HCT116 (cell line): ENCODE data around the gene CALML3. TPM values are rescaled to one million over a fixed set of nuclear protein-coding genes. Genes with fewer than 3 reads are reported as not detected.
A peak's percentile ranks its signal among the peaks of the same experiment; 100 is the strongest.

Experiments used
- ATAC-seq: fragments of 200-7000 bp; cut with Tn5 transposase; 2 replicates; pipeline ENCODE4 v1.9.1; 2020; ENCODE audit warnings: mild to moderate bottlenecking, moderate library complexity
- BruUV-seq: library from RNA; stranded (reverse); fragments of 400-500 nt; replicated peaks from 2 replicates; lab custom pipeline; 2021; lab: Mats Ljungman, UMichigan
- CTCF ChIA-PET: fragments of 300-600 bp; sonication (Branson Sonifier 250); formaldehyde crosslinking; loops from one replicate; lab custom pipeline; 2021; ENCODE audit warnings: antibody characterized with exemption; lab: Charles Lee
- POLR2A ChIA-PET: fragments of 300-600, 350-600 bp; sonication (Branson Sonifier 250); formaldehyde crosslinking; loops from one replicate; lab custom pipeline; 2021; ENCODE audit warnings: antibody characterized with exemption; lab: Charles Lee
- RAD21 ChIA-PET, 2 experiments: fragments of 300-600 bp; sonication (Branson Sonifier 250); formaldehyde crosslinking; loops; one replicate each; lab custom pipeline; 2023; ENCODE audit warnings: low total read pairs in 2 of 2; ENCODE audit not compliant: uncharacterized antibody in 2 of 2, unreplicated experiment in 2 of 2, low non-redundant PET in 1 of 2; lab: Charles Lee
- DNase-seq: peaks from one replicate; pipeline ENCODE4 v3.0.0-alpha.2; 2010; ENCODE audit warnings: low read depth, low spot score
- H2AFZ ChIP-seq: fragments of 200-600 bp; shearing (Covaris generic), sonication (generic); 2 replicates; pipeline ENCODE4 v1.6.1; 2017; ENCODE audit warnings: low read depth, mixed run types, mixed read lengths, antibody characterized with exemption, low read length; ENCODE audit not compliant: poor library complexity, severe bottlenecking
- H3K27ac ChIP-seq: 2 replicates; pipeline ENCODE4 v1.5.1; 2012; ENCODE audit warnings: low read depth, low read length
- H3K27me3 ChIP-seq: fragments of 200-600 bp; sonication (generic); 2 replicates; pipeline ENCODE4 v1.6.1; 2016; ENCODE audit warnings: mixed run types, low read length, mixed read lengths; ENCODE audit not compliant: insufficient read depth
- H3K36me3 ChIP-seq, 2 experiments: fragments of 200-500 bp in 1 of 2; fragments of 200-600 bp in 1 of 2; sonication (Bioruptor generic) in 1 of 2; sonication (generic) in 1 of 2; 2 replicates each; pipeline versions ENCODE4 v1.5.1 to v1.6.1; 2014 to 2016; ENCODE audit warnings: low read length in 2 of 2, inconsistent platforms in 1 of 2, mixed read lengths in 1 of 2, mixed run types in 1 of 2; ENCODE audit not compliant: insufficient read depth in 2 of 2, control insufficient read depth in 1 of 2
- H3K4me1 ChIP-seq, 2 experiments: fragments of 200-600 bp in 1 of 2; sonication (generic) in 1 of 2; 2 replicates each; pipeline versions ENCODE4 v1.5.1 to v1.6.1; 2012 to 2017; ENCODE audit warnings: low read length in 2 of 2, inconsistent platforms in 1 of 2, mild to moderate bottlenecking in 1 of 2, mixed read lengths in 1 of 2, mixed run types in 1 of 2, moderate library complexity in 1 of 2; ENCODE audit not compliant: insufficient read depth in 2 of 2, control insufficient read depth in 1 of 2
- H3K4me2 ChIP-seq: fragments of 200-600 bp; sonication (generic); 2 replicates; pipeline ENCODE4 v1.6.1; 2017; ENCODE audit warnings: mixed run types, low read length, mixed read lengths
- H3K4me3 ChIP-seq, 2 experiments: fragments of 200-600 bp in 1 of 2; sonication (generic) in 1 of 2; replicated peaks in 1 of 2; 2 replicates each; pipeline ENCODE4 v1.5.1; 2011 to 2016; ENCODE audit warnings: low read length in 2 of 2, control low read depth in 1 of 2, low read depth in 1 of 2, mild to moderate bottlenecking in 1 of 2, mixed read lengths in 1 of 2, mixed run types in 1 of 2
- H3K79me2 ChIP-seq: fragments of 200-600 bp; sonication (generic); 2 replicates; pipeline ENCODE4 v1.6.1; 2017; ENCODE audit warnings: mild to moderate bottlenecking, mixed run types, low read length, moderate library complexity, mixed read lengths; ENCODE audit not compliant: insufficient read depth
- H3K9ac ChIP-seq: fragments of 200-600 bp; sonication (generic); 2 replicates; pipeline ENCODE4 v1.6.1; 2016; ENCODE audit warnings: low read length, mixed read lengths
- H3K9me2 ChIP-seq: fragments of 200-600 bp; sonication (generic), shearing (Covaris generic); 2 replicates; pipeline ENCODE4 v1.6.1; 2017; ENCODE audit warnings: mixed run types, mild to moderate bottlenecking, moderate library complexity; ENCODE audit not compliant: insufficient read depth
- H3K9me3 ChIP-seq, 2 experiments: fragments of 200-500 bp in 1 of 2; fragments of 200-600 bp in 1 of 2; sonication (Bioruptor generic) in 1 of 2; sonication (generic) in 1 of 2; 2 replicates each; pipeline ENCODE4 v1.6.1; 2014 to 2017; ENCODE audit warnings: low read length in 2 of 2, mixed read lengths in 2 of 2, inconsistent platforms in 1 of 2, low read depth in 1 of 2, mild to moderate bottlenecking in 1 of 2, mixed run types in 1 of 2, moderate library complexity in 1 of 2; ENCODE audit not compliant: control insufficient read depth in 1 of 2, insufficient read depth in 1 of 2
- H4K20me1 ChIP-seq: fragments of 200-600 bp; sonication (generic), shearing (Covaris generic); 2 replicates; pipeline ENCODE4 v1.6.1; 2017; ENCODE audit warnings: mixed run types, mild to moderate bottlenecking, moderate library complexity; ENCODE audit not compliant: insufficient read depth
- CEBPB ChIP-seq: IDR thresholded peaks from 2 replicates; pipeline ENCODE4 v1.6.1; 2012; ENCODE audit warnings: low read depth
- EGR1 ChIP-seq: IDR thresholded peaks from 2 replicates; pipeline ENCODE4 v1.6.1; 2012; ENCODE audit warnings: low read depth
- ELF1 ChIP-seq: IDR thresholded peaks from 2 replicates; pipeline ENCODE4 v1.6.1; 2012; ENCODE audit warnings: low read depth, borderline replicate concordance
- EZH2 ChIP-seq: fragments of 200-600 bp; sonication (generic); IDR thresholded peaks from 2 replicates; pipeline ENCODE4 v1.6.1; 2017; ENCODE audit warnings: antibody characterized with exemption, mixed run types
- EZH2phosphoT487 ChIP-seq: fragments of 200-600 bp; IDR thresholded peaks from 2 replicates; pipeline ENCODE4 v1.6.1; 2018; ENCODE audit warnings: antibody characterized with exemption, borderline replicate concordance
- FOSL1 ChIP-seq: IDR thresholded peaks from 2 replicates; pipeline ENCODE4 v1.6.1; 2012; ENCODE audit warnings: low read depth
- MAX ChIP-seq: IDR thresholded peaks from 2 replicates; pipeline ENCODE4 v1.6.1; 2012
- POLR2A ChIP-seq: IDR thresholded peaks from 2 replicates; pipeline ENCODE4 v1.7.0; 2011; ENCODE audit warnings: borderline replicate concordance; ENCODE audit not compliant: insufficient read depth, insufficient read length; ENCODE audit errors: extremely low read depth
- REST ChIP-seq: IDR thresholded peaks from 2 replicates; pipeline ENCODE4 v1.6.1; 2012; ENCODE audit warnings: low read depth
- SIN3A ChIP-seq: IDR thresholded peaks from 2 replicates; pipeline ENCODE4 v1.6.1; 2012; ENCODE audit warnings: low read depth
- SP1 ChIP-seq: IDR thresholded peaks from 2 replicates; pipeline ENCODE4 v1.6.1; 2012; ENCODE audit warnings: low read depth
- SRF ChIP-seq: IDR thresholded peaks from 2 replicates; pipeline ENCODE4 v1.6.1; 2012; ENCODE audit warnings: low read depth
- ZBTB33 ChIP-seq: IDR thresholded peaks from 2 replicates; pipeline ENCODE4 v1.6.1; 2011; ENCODE audit warnings: mild to moderate bottlenecking, low read length, moderate library complexity; ENCODE audit not compliant: insufficient replicate concordance; ENCODE audit errors: extremely low read depth
- ZFX ChIP-seq: fragments of 450-650 bp; IDR thresholded peaks from 2 replicates; pipeline ENCODE4 v1.6.1; 2017
- intact Hi-C: fragments of 100-400 bp; cut with micrococcal nuclease; formaldehyde crosslinking; loops from 2 replicates; pipeline ENCODE4 v1.10.0; 2022
- total RNA-seq: library from RNA; stranded (reverse); gene quantifications from one replicate; pipeline ENCODE4 v1.2.1, GENCODE V29; 2021; ENCODE audit not compliant: unreplicated experiment
- TF ChIP-seq, protein P1 (sequence below): IDR thresholded peaks from 2 replicates; pipeline ENCODE4 v1.6.1; 2012
- TF ChIP-seq, protein P2 (sequence below), 3 experiments: fragments of 200-600 bp in 1 of 3; sonication (generic) in 1 of 3; IDR thresholded peaks in 2 of 3; conservative IDR thresholded peaks in 1 of 3; 2 replicates each; pipeline ENCODE4 v1.5.1; 2012 to 2017; ENCODE audit warnings: low read depth in 2 of 3, low read length in 2 of 3, antibody characterized with exemption in 1 of 3, borderline replicate concordance in 1 of 3, control low read depth in 1 of 3, mild to moderate bottlenecking in 1 of 3, mixed read lengths in 1 of 3, mixed run types in 1 of 3, moderate library complexity in 1 of 3; ENCODE audit not compliant: insufficient read depth in 1 of 3

Gene CALML3
- total RNA-seq, 1 experiment from 2014 or later, result not detected

- no peak for TF ChIP-seq ZBTB33
- no peak for TF ChIP-seq SRF
- TF ChIP-seq SIN3A, result no peak
- TF ChIP-seq, protein P1, sequence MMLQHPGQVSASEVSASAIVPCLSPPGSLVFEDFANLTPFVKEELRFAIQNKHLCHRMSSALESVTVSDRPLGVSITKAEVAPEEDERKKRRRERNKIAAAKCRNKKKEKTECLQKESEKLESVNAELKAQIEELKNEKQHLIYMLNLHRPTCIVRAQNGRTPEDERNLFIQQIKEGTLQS, result no peak
- TF ChIP-seq FOSL1, result no peak
- TF ChIP-seq SP1, result no peak
- no peak for TF ChIP-seq CEBPB
- no peak for TF ChIP-seq EZH2phosphoT487
These were observed 20.6 kb downstream of the CALML3 start (continued) for GRCh38 chr10:5545426-5545777.

DNA sequence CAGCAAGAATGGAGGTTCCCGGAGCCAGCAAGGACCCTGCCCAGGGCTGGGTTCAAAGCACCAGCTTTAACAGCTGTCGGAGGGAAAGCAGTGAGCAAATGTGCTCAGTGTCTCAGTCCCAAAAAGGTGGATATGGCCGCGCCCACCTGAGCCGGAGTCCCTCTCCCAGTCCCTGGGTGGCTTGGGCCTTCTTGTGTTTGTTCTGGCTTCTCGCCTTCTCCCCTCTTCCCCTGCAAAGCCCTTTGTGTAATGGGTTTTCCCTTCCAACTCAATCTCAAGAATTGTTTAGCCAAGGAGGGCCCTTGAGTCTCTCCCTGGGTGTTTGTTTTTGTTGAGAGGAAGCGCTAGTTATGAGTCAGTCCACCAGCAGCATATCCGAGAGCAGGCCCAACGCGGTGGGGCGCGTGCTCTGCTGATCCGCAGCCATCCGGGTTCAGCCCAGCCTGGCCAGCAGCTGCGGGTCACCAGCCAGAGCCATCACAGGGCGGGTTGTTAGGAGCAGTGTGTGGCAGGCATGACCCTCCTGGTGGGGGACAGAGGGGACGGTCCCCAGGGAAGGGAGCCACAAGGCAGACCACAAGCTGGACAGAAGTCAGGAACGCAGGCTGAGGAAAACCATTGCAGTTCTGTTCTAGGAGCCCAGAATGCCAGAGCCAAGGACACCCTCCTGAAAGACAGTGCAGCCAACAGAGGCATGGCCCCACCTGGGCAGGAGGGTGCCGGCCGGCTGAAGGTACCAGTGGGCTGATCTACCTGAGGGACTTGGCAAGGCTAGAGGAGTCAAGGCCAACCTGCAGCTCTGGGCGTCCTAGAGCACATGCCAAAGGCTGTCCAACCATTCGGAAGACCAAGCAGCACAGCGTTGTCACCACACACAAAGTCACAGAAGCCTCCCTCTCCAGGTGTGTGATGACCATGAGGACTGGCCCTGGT lies 21.3 kb downstream of the CALML3 start:
- peaks cover 41 to 60% of the 10 kb centered on the region in 2 experiments for H3K4me1 ChIP-seq
- intact Hi-C loops, result loop anchor here (5.0 kb wide), 1 partner anchor 99 kb away; no protein-coding TSS in a partner anchor
- no peaks in the 10 kb centered on the region for H3K9me2 ChIP-seq
- H3K4me3 ChIP-seq, result no peak overlapping the region
- H3K79me2 ChIP-seq, result no peaks in the 10 kb centered on the region
- BruUV-seq, result no TSS peak
- peak overlapping the region; percentile 67 for H3K27ac ChIP-seq
- peak overlapping the region; percentile 58 for H3K9ac ChIP-seq
- POLR2A ChIA-PET, result interaction anchor here (1.0 to 1.2 kb wide), 2 partner anchors 16 to 37 kb away, joined by 3 read pairs; no protein-coding TSS in a partner anchor
- H4K20me1 ChIP-seq, result no peaks in the 10 kb centered on the region
- no peak for ATAC-seq
- CTCF ChIA-PET, result no interaction called here
- no peaks in the 10 kb centered on the region for H3K27me3 ChIP-seq
- peak overlapping the region; percentile 82 for H3K4me2 ChIP-seq
- H3K9me3 ChIP-seq, result peaks cover 5 to 6% of the 10 kb centered on the region in 2 experiments; a peak in 2 of 4 replicates
- H3K36me3 ChIP-seq, result no peaks in the 10 kb centered on the region
- RAD21 ChIA-PET, result no interaction called here
- no peak overlapping the region for H2AFZ ChIP-seq
- TF ChIP-seq MAX (no peak; the same call in 1 of the 2 replicates), CEBPB (no peak), EZH2 (no peak), EGR1 (no peak), ELF1 (no peak), SRF (no peak), REST (no peak), ZFX (no peak), POLR2A (no peak)
- TF ChIP-seq, protein P2, sequence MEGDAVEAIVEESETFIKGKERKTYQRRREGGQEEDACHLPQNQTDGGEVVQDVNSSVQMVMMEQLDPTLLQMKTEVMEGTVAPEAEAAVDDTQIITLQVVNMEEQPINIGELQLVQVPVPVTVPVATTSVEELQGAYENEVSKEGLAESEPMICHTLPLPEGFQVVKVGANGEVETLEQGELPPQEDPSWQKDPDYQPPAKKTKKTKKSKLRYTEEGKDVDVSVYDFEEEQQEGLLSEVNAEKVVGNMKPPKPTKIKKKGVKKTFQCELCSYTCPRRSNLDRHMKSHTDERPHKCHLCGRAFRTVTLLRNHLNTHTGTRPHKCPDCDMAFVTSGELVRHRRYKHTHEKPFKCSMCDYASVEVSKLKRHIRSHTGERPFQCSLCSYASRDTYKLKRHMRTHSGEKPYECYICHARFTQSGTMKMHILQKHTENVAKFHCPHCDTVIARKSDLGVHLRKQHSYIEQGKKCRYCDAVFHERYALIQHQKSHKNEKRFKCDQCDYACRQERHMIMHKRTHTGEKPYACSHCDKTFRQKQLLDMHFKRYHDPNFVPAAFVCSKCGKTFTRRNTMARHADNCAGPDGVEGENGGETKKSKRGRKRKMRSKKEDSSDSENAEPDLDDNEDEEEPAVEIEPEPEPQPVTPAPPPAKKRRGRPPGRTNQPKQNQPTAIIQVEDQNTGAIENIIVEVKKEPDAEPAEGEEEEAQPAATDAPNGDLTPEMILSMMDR (IDR thresholded peaks at IDR 0.05 in 2 of 3, conservative IDR thresholded peaks at IDR 0.05 in 1 of 3; ENCODE audit: borderline replicate concordance in 1 of 3, insufficient read depth in 1 of 3, low read depth in 2 of 3, low read length in 2 of 3), result no peak
- DNase-seq, result no peak
